ENCODE data around the gene PKP1. TPM values are rescaled to one million over a fixed set of nuclear protein-coding genes. Genes with fewer than 3 reads are reported as not detected.

Gene PKP1
- polyA plus RNA-seq, 3 donors = not detected

DNA sequence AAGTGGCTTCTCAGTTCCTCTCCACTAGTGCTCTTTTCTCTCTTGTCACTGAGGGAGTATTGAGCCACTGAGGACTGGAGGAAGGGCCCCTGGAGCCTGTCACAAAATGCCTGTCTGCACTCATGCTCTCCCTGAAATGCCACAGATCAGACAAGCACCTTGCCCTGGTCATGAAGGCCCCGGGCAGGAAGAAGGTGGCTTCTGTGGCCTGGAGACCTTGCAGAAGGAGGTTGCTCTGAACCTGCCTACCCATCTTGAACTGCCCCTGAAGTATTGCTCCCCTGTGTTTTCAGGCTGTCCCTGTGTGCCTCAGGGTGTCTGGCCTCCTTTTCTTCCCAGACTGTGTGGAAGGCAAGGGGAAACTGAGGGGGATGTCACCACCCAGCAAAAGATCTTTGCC lies 3.1 kb downstream of the PKP1 start:
- Mint-ChIP-seq H3K9me3 (peaks cover 0 to 4% (median 0%) of the 10 kb centered on the region in 7 donors), H3K36me3 (peaks cover 0 to 2% of the 10 kb centered on the region in 2 donors), H3K4me3 (no peak overlapping the region), H3K4me1 (peaks cover 2% of the 10 kb centered on the region), H3K27me3 (ENCODE audit: low read depth in 3 of 3) (peaks cover 42 to 63% (median 44%) of the 10 kb centered on the region in 3 donors), H3K27ac (no peak overlapping the region)
- H3K79me2 ChIP-seq (ENCODE audit: insufficient read depth, low read length) = no peaks in the 10 kb centered on the region
- no peaks in the 10 kb centered on the region for H4K20me1 ChIP-seq (ENCODE audit: insufficient read depth, low read length)
- WGBS (ENCODE audit: insufficient coverage) = 80% methylated on average over 1 of the region's 1 CpG
- DNase-seq = no peak
- no peak overlapping the region for H3K4me2 ChIP-seq (replicated peaks; ENCODE audit: extremely low read depth, low read length, poor library complexity, severe bottlenecking)
- H3K36me3 ChIP-seq (replicated peaks in 1 of 2; ENCODE audit: control insufficient read depth in 1 of 2, insufficient read depth in 2 of 2, low read length in 2 of 2) = no peaks in the 10 kb centered on the region
- TF ChIP-seq, protein P1, sequence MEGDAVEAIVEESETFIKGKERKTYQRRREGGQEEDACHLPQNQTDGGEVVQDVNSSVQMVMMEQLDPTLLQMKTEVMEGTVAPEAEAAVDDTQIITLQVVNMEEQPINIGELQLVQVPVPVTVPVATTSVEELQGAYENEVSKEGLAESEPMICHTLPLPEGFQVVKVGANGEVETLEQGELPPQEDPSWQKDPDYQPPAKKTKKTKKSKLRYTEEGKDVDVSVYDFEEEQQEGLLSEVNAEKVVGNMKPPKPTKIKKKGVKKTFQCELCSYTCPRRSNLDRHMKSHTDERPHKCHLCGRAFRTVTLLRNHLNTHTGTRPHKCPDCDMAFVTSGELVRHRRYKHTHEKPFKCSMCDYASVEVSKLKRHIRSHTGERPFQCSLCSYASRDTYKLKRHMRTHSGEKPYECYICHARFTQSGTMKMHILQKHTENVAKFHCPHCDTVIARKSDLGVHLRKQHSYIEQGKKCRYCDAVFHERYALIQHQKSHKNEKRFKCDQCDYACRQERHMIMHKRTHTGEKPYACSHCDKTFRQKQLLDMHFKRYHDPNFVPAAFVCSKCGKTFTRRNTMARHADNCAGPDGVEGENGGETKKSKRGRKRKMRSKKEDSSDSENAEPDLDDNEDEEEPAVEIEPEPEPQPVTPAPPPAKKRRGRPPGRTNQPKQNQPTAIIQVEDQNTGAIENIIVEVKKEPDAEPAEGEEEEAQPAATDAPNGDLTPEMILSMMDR (IDR thresholded peaks at IDR 0.05) = no peak
- no peak overlapping the region for H3K4me3 ChIP-seq (replicated peaks in 1 of 3; ENCODE audit: low read depth in 2 of 3, low read length in 3 of 3)
- H2AFZ ChIP-seq (ENCODE audit: insufficient read depth, low read depth, low read length, poor library complexity, severe bottlenecking) = no peak overlapping the region
- peaks cover 0 to 11% of the 10 kb centered on the region in 2 donors for H3K9me3 ChIP-seq (replicated peaks in 1 of 2; ENCODE audit: control insufficient read depth in 1 of 2, insufficient read depth in 1 of 2, low read length in 2 of 2)
- no peak overlapping the region for H3K27ac ChIP-seq (ENCODE audit: low read depth in 1 of 2, low read length in 2 of 2)
- H3K27me3 ChIP-seq (ENCODE audit: control insufficient read depth in 2 of 2, insufficient read depth in 2 of 2, low read length in 2 of 2) = peaks cover 19 to 47% of the 10 kb centered on the region in 2 donors
- no peaks in the 10 kb centered on the region for H3K4me1 ChIP-seq (ENCODE audit: control insufficient read depth in 1 of 2, insufficient read depth in 2 of 2, low read length in 2 of 2)
- intact Hi-C loops (cut with micrococcal nuclease) = no loop called here
- no peak overlapping the region for H3K9ac ChIP-seq (ENCODE audit: insufficient read depth, low read length, poor library complexity, severe bottlenecking)

DNA sequence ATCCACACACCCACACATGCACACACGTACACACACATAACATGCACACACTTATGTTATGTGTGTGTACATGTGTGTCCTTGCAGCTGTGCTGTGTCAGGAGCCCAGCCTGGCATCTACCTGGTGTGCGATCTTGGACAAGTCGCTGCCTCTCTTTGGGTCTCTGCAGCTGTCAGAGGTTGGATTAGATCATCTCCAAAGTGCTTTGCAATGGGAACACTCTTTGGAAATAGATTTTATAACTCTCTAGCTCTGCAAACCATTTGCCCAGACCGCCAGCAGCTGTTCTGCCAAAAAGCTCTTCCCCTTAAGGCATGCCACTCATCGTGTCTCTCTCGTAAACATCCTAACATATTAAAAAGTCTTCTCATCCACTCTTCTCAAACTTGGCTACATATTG lies 4.7 kb downstream of the PKP1 start:
- no peak overlapping the region for H3K27ac ChIP-seq (ENCODE audit: low read depth in 1 of 2, low read length in 2 of 2)
- DNase-seq = no peak
- H3K4me3 ChIP-seq (replicated peaks in 1 of 3; ENCODE audit: low read depth in 2 of 3, low read length in 3 of 3) = no peak overlapping the region
- H3K27ac Mint-ChIP-seq = no peak overlapping the region
- H3K27me3 ChIP-seq (ENCODE audit: control insufficient read depth in 2 of 2, insufficient read depth in 2 of 2, low read length in 2 of 2) = peaks cover 4 to 32% of the 10 kb centered on the region in 2 donors
- H3K36me3 ChIP-seq (replicated peaks in 1 of 2; ENCODE audit: control insufficient read depth in 1 of 2, insufficient read depth in 2 of 2, low read length in 2 of 2) = no peaks in the 10 kb centered on the region
- no peak overlapping the region for H3K4me2 ChIP-seq (replicated peaks; ENCODE audit: extremely low read depth, low read length, poor library complexity, severe bottlenecking)
- H3K27me3 Mint-ChIP-seq (ENCODE audit: low read depth in 3 of 3) = peaks cover 30 to 50% (median 34%) of the 10 kb centered on the region in 3 donors
- peaks cover 0 to 2% (median 0%) of the 10 kb centered on the region in 7 donors for H3K9me3 Mint-ChIP-seq
- peaks cover 0 to 6% of the 10 kb centered on the region in 2 donors for H3K9me3 ChIP-seq (replicated peaks in 1 of 2; ENCODE audit: control insufficient read depth in 1 of 2, insufficient read depth in 1 of 2, low read length in 2 of 2)
- no peaks in the 10 kb centered on the region for H3K79me2 ChIP-seq (ENCODE audit: insufficient read depth, low read length)
- 95% methylated on average over 3 of the region's 6 CpGs for WGBS (ENCODE audit: insufficient coverage)
- H3K36me3 Mint-ChIP-seq = peaks cover 0 to under 1% of the 10 kb centered on the region in 2 donors
- H3K4me1 ChIP-seq (ENCODE audit: control insufficient read depth in 1 of 2, insufficient read depth in 2 of 2, low read length in 2 of 2) = no peaks in the 10 kb centered on the region
- intact Hi-C loops (cut with micrococcal nuclease) = no loop called here
- H2AFZ ChIP-seq (ENCODE audit: insufficient read depth, low read depth, low read length, poor library complexity, severe bottlenecking) = no peak overlapping the region
- TF ChIP-seq, protein P1 (IDR thresholded peaks at IDR 0.05) = no peak
- no peak overlapping the region for H3K9ac ChIP-seq (ENCODE audit: insufficient read depth, low read length, poor library complexity, severe bottlenecking)
- H3K4me3 Mint-ChIP-seq = no peak overlapping the region
- peaks cover 1% of the 10 kb centered on the region for H3K4me1 Mint-ChIP-seq
- no peaks in the 10 kb centered on the region for H4K20me1 ChIP-seq (ENCODE audit: insufficient read depth, low read length)

Data from CD14-positive monocyte (primary cell).